ENCODE measurements around the gene C9orf57.

The C9orf57 gene

GRCh38 chr9:72042928-72043327 is 17.5 kb downstream of the C9orf57 start:
- TF ChIP-seq CTCF (IDR thresholded peaks at IDR 0.05; ENCODE audit: borderline replicate concordance, control extremely low read depth, extremely low read depth, insufficient read depth, missing control alignments) = no peak
- DNase-seq (ENCODE audit: low spot score) = no peak
- in situ Hi-C loops (cut with MboI; ENCODE audit: low sequenced_read_pairs, unreplicated experiment) = loop anchor here (25.0 kb wide), 2 partner anchors 544 to 769 kb away; no protein-coding TSS in a partner anchor

- in situ Hi-C loops (cut with MboI; ENCODE audit: low sequenced_read_pairs, unreplicated experiment) = loop anchor here (25.0 kb wide), 2 partner anchors 546 to 771 kb away; no protein-coding TSS in a partner anchor
- DNase-seq (ENCODE audit: low spot score) = no peak
- TF ChIP-seq CTCF (IDR thresholded peaks at IDR 0.05; ENCODE audit: borderline replicate concordance, control extremely low read depth, extremely low read depth, insufficient read depth, missing control alignments) = no peak
Observed at GRCh38 chr9:72041775-72042194, 18.6 kb downstream of the C9orf57 start.

- in situ Hi-C loops (cut with MboI; ENCODE audit: low sequenced_read_pairs, unreplicated experiment) = loop anchor here (25.0 kb wide), 2 partner anchors 546 to 771 kb away; no protein-coding TSS in a partner anchor
- no peak for DNase-seq (ENCODE audit: low spot score)
- no peak for TF ChIP-seq CTCF (IDR thresholded peaks at IDR 0.05; ENCODE audit: borderline replicate concordance, control extremely low read depth, extremely low read depth, insufficient read depth, missing control alignments)
Observed at GRCh38 chr9:72041369-72041768, 19.0 kb downstream of the C9orf57 start.

- TF ChIP-seq CTCF (IDR thresholded peaks at IDR 0.05; ENCODE audit: borderline replicate concordance, control extremely low read depth, extremely low read depth, insufficient read depth, missing control alignments) = no peak
- DNase-seq (ENCODE audit: low spot score) = peak; percentile 23
- in situ Hi-C loops (cut with MboI; ENCODE audit: low sequenced_read_pairs, unreplicated experiment) = loop anchor here (5.0 to 25.0 kb wide), 4 partner anchors 235 to 773 kb away; no protein-coding TSS in a partner anchor
Observed at GRCh38 chr9:72039532-72039931, 20.9 kb downstream of the C9orf57 start.

GRCh38 chr9:72038890-72039410 is 21.5 kb downstream of the C9orf57 start:
- in situ Hi-C loops (cut with MboI; ENCODE audit: low sequenced_read_pairs, unreplicated experiment) = loop anchor here (5.0 to 25.0 kb wide), 4 partner anchors 234 to 773 kb away; no protein-coding TSS in a partner anchor
- TF ChIP-seq CTCF (IDR thresholded peaks at IDR 0.05; ENCODE audit: borderline replicate concordance, control extremely low read depth, extremely low read depth, insufficient read depth, missing control alignments) = peak; percentile 98

GRCh38 chr9:72038408-72038807 is 22.0 kb downstream of the C9orf57 start:
- in situ Hi-C loops (cut with MboI; ENCODE audit: low sequenced_read_pairs, unreplicated experiment) = loop anchor here (5.0 to 25.0 kb wide), 4 partner anchors 234 to 774 kb away; no protein-coding TSS in a partner anchor

More at GRCh38 chr9:72038890-72039410, 21.5 kb downstream of the C9orf57 start:
- DNase-seq (ENCODE audit: low spot score) = peak; percentile 75

More at GRCh38 chr9:72038408-72038807, 22.0 kb downstream of the C9orf57 start:
- no peak for DNase-seq (ENCODE audit: low spot score)
- TF ChIP-seq CTCF (IDR thresholded peaks at IDR 0.05; ENCODE audit: borderline replicate concordance, control extremely low read depth, extremely low read depth, insufficient read depth, missing control alignments) = no peak

Data from GM13976 (cell line).